HepG2 (cell line): ENCODE results near the gene PSD. TPM values are rescaled to one million over a fixed set of nuclear protein-coding genes. Genes with fewer than 3 reads are reported as not detected.

ENCODE experiments used
- ATAC-seq: fragments of 200-7000 bp; cut with Tn5 transposase; 3 replicates; pipeline ENCODE4 v1.9.1; 2020; ENCODE audit warnings: mild to moderate bottlenecking, moderate library complexity
- BruUV-seq: library from RNA; stranded (reverse); fragments of 400-500 nt; replicated peaks from 2 replicates; lab custom pipeline; 2021; lab: Mats Ljungman, UMichigan
- CTCF ChIA-PET: fragments of 300-600 bp; formaldehyde crosslinking; extraction: SDS; loops from one replicate; lab custom pipeline; 2021; ENCODE audit warnings: low total read pairs, inconsistent platforms, low intra/inter-chr PET ratio; lab: Yijun Ruan, JAX
- POLR2A ChIA-PET: fragments of 350-600 bp; sonication (Branson Sonifier 250); formaldehyde crosslinking; loops from one replicate; lab custom pipeline; 2020; ENCODE audit warnings: antibody characterized with exemption, inconsistent platforms; lab: Yijun Ruan, JAX
- DNase-seq: peaks from one replicate; pipeline ENCODE4 v3.0.0-alpha.2; 2015; ENCODE audit warnings: low spot score
- FAIRE-seq: peaks from 3 replicates; lab custom pipeline; 2011; peaks lifted over from hg19 to GRCh38; lab: Jason Lieb, UNC
- H2AFZ ChIP-seq: one replicate; pipeline ENCODE4 v1.6.1; 2011; ENCODE audit warnings: low read length, inconsistent platforms
- H3K27ac ChIP-seq: fragments of 300-600 bp; 3 replicates; pipeline ENCODE4 v1.8.0; 2011; ENCODE audit warnings: mixed run types, mild to moderate bottlenecking, mixed read lengths, low read length, inconsistent platforms; ENCODE audit not compliant: insufficient read depth; ENCODE audit errors: extremely low read length
- H3K27me3 ChIP-seq, 2 experiments: fragments of 200-600 bp in 1 of 2; 2 replicates in 1 of 2; 3 replicates in 1 of 2; pipeline versions ENCODE4 v1.6.0 to v1.8.0; 2011; ENCODE audit warnings: low read length in 2 of 2, mild to moderate bottlenecking in 2 of 2, moderate library complexity in 2 of 2, inconsistent platforms in 1 of 2; ENCODE audit not compliant: insufficient read depth in 2 of 2, control insufficient read depth in 1 of 2
- H3K36me3 ChIP-seq, 2 experiments: fragments of 200-600 bp in 1 of 2; replicated peaks in 1 of 2; 2 replicates in 1 of 2; 3 replicates in 1 of 2; pipeline versions ENCODE4 v1.5.1 to v1.8.0; 2011; ENCODE audit warnings: low read length in 2 of 2, inconsistent platforms in 1 of 2; ENCODE audit not compliant: insufficient read depth in 2 of 2, control insufficient read depth in 1 of 2
- H3K4me1 ChIP-seq: 2 replicates; pipeline ENCODE4 v1.5.1; 2012; ENCODE audit warnings: low read length, inconsistent platforms; ENCODE audit not compliant: insufficient read depth
- H3K4me2 ChIP-seq: 2 replicates; pipeline ENCODE4 v1.6.0; 2011; ENCODE audit warnings: low read depth, low read length, inconsistent platforms
- H3K4me3 ChIP-seq, 3 experiments: fragments of 200-600 bp in 1 of 3; sonication (generic), shearing (Covaris generic) in 1 of 3; replicated peaks in 1 of 3; 2 replicates each; pipeline ENCODE4 v1.5.1; 2011 to 2016; ENCODE audit warnings: low read length in 3 of 3, inconsistent platforms in 2 of 3, low read depth in 2 of 3, mild to moderate bottlenecking in 2 of 3, control low read depth in 1 of 3, mixed read lengths in 1 of 3; ENCODE audit not compliant: insufficient read depth in 1 of 3
- H3K79me2 ChIP-seq: one replicate; pipeline ENCODE4 v1.6.1; 2011; ENCODE audit warnings: low read length, inconsistent platforms; ENCODE audit not compliant: insufficient read depth
- H3K9ac ChIP-seq: 2 replicates; pipeline ENCODE4 v1.6.0; 2011; ENCODE audit warnings: mild to moderate bottlenecking, low read depth, low read length, inconsistent platforms; ENCODE audit not compliant: insufficient read depth
- H3K9me3 ChIP-seq: 2 replicates; pipeline ENCODE4 v1.5.1; 2012; ENCODE audit warnings: mild to moderate bottlenecking, low read length
- H4K20me1 ChIP-seq: 2 replicates; pipeline ENCODE4 v1.6.0; 2011; ENCODE audit warnings: inconsistent platforms, mild to moderate bottlenecking, low read length, moderate library complexity; ENCODE audit not compliant: insufficient read depth
- ZFP91 ChIP-seq: sonication (generic); formaldehyde crosslinking; IDR thresholded peaks from 2 replicates; pipeline ENCODE4 v1.9.0; 2022; ENCODE audit warnings: missing genetic modification reagents, mild to moderate bottlenecking, borderline replicate concordance
- ZMYM2 ChIP-seq: sonication (generic); formaldehyde crosslinking; IDR thresholded peaks from 2 replicates; pipeline ENCODE4 v1.8.0; 2022; ENCODE audit warnings: mild to moderate bottlenecking, missing genetic modification reagents
- ZNF451 ChIP-seq: sonication (generic); formaldehyde crosslinking; IDR thresholded peaks from 2 replicates; pipeline ENCODE4 v1.5.0; 2020; ENCODE audit warnings: mild to moderate bottlenecking, missing genetic modification reagents
- ZNF512 ChIP-seq: sonication (generic); formaldehyde crosslinking; IDR thresholded peaks from 2 replicates; pipeline ENCODE4 v1.4.0; 2020; ENCODE audit warnings: mild to moderate bottlenecking, missing genetic modification reagents
- WGBS: methylation state at CpG from one replicate; pipeline ENCODE4 v1.1.6; 2017; ENCODE audit warnings: low lambda C conversion rate; 5-methylcytosine and 5-hydroxymethylcytosine counted together
- in situ Hi-C: cut with HindIII; loops from 2 replicates; pipeline ENCODE4 v1.10.0; 2017; ENCODE audit warnings: low pct_unique_long_range_greater_than_20kb; ENCODE audit not compliant: extremely low pct_ligation_motif_present
- intact Hi-C: fragments of 100-400 bp; cut with micrococcal nuclease; formaldehyde crosslinking; loops from one replicate; pipeline ENCODE4 v1.10.0; 2022; ENCODE audit not compliant: unreplicated experiment
- polyA plus RNA-seq, 8 experiments: library from polyadenylated mRNA; depleted of rRNA in 3 of 8; stranded (reverse) in 7 of 8; unstranded in 1 of 8; fragments of >200 nt; fragmentation: Illumina TruSeq in 4 of 8; extraction: Trizol in 4 of 8; gene quantifications; 2 replicates each; pipeline versions ENCODE4 v1.2.1 to v1.2.3, GENCODE V29; 2011 to 2016; ENCODE audit warnings: low read depth in 4 of 8, missing spikeins in 1 of 8, mixed read lengths in 1 of 8; ENCODE audit not compliant: insufficient read depth in 1 of 8
- total RNA-seq, 5 experiments: library from RNA; depleted of rRNA; stranded (reverse); fragments of >200 nt; fragmentation: Illumina TruSeq; extraction: Trizol; gene quantifications; 2 replicates each; pipeline ENCODE4 v1.2.3, GENCODE V29; 2016; ENCODE audit warnings: low read depth in 1 of 5

The PSD gene
- total and polyA plus RNA-seq, 2 of the 13 experiments (the other 11 are each of a cell fraction or from before 2014, with no cell fraction given): 0.35 to 0.58 TPM

GRCh38 chr10:102412293-102412692 lies 6.3 kb downstream of the PSD start:
- Histone ChIP-seq H3K27ac (no peak overlapping the region), H3K27me3 (peaks cover 24 to 86% of the 10 kb centered on the region in 2 experiments), H4K20me1 (peaks cover 4% of the 10 kb centered on the region; the same call in 1 of the 2 replicates), H3K4me1 (peaks cover 24% of the 10 kb centered on the region), H2AFZ (no peak overlapping the region), H3K79me2 (no peaks in the 10 kb centered on the region), H3K9ac (no peak overlapping the region), H3K4me2 (no peak overlapping the region), H3K4me3 (no peak overlapping the region), H3K9me3 (no peaks in the 10 kb centered on the region), H3K36me3 (no peaks in the 10 kb centered on the region)
- ChIA-PET CTCF (no interaction called here), POLR2A (no interaction called here)
- no peak for TF ChIP-seq ZFP91 (CRISPR knock-in tag)
- TF ChIP-seq ZNF451 (CRISPR knock-in tag): no peak
- no peak for TF ChIP-seq ZNF512 (CRISPR knock-in tag)
- TF ChIP-seq ZMYM2 (CRISPR knock-in tag): no peak
- in situ Hi-C loops: no loop called here
- BruUV-seq: no TSS peak
- FAIRE-seq: no peak
- ATAC-seq: no peak
- WGBS: no CpG with 5 or more reads among the region's 10 CpGs
- DNase-seq: no peak
- intact Hi-C loops: no loop called here
